Activated CD8-positive, alpha-beta memory T cell treated with anti-CD3 and anti-CD28 coated beads, Interleukin-2, amount 50 U/mL, for 24 hours (primary cell): ENCODE results near the gene KIN.
"Not testable (repeated sequence)": the region's sequence is repeated elsewhere in the genome, so short reads cannot be mapped to it uniquely, and the experiment has no call there.

ENCODE experiments used
- DNase-seq: peaks from one replicate; pipeline ENCODE4 v3.0.0-alpha.2; 2020; ENCODE audit errors: extremely low read depth

The KIN gene

DNA sequence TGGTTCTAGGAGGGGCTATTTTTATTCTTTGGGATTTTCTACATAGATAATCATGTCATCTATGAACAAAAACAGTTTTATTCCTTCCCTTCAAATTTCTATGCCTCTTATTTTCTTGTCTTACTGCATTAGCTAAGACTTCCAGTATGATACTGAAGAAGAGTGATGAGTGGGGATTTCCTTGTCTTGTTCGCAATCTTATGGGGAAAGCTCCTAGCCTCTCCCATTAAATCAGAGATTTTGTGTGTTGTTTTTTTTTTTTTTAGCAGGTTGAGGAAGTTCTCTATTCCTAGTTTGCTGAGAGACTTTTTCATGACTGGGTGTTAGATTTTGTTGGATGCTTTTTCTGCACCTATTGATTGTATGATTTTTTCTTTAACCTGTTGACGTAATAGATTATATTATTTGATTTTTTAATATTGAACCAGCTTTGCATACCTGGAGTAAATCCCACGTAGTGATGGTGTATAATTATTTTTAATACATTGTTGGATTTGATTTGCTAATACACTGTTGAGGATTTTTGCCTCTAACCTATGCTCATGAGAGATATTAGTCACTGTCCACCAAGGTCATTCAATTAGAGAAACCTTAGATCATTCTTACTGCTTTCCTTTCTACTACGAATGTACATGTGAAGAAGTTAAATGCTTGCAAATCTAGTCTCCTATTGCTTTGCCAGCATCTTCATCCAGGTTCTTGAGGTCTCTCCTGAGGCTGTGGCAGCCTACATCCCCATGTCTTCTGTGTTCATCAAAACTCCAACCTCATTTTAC is 6.6 kb upstream of the KIN start:
- no peak for DNase-seq

DNA sequence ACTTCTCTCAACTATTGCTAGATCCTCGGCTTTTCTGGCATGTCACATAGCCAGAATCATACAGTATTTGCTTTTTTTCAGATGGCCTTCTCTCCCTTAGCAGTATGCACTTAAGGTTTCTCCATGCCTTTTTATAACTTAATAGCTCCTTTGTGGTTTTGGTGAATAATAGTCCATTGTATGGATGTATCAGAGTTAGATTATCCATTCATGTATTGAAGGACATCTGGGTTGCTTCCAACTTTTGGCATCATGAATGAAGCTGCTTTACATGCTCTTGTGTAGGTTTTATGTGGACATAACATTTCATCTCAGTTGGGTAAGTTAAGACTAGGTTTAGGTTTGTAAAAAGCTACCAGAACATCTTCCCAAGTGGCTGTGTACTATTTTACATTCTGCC is 4.7 kb upstream of the KIN start:
- DNase-seq: no peak

DNA sequence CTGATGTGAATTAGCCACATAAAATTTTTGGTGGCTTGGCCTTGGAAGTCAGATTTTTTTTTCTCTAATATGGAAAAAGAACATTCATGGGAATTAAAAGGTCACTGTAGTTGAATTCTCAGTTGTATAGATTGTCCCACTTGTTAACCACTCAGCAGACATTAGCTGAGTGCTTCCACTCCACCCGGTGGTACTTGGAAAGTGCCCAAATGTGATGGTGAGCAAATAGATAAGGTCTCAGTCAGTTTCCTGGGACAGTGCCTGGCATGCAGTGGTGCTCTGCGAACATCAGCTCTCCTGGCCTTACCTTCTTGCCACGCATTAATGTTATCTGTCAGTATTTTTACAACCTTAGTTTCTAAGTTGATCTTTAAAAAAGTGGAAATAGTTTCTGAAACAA is 1.6 kb upstream of the KIN start:
- no peak for DNase-seq

DNA sequence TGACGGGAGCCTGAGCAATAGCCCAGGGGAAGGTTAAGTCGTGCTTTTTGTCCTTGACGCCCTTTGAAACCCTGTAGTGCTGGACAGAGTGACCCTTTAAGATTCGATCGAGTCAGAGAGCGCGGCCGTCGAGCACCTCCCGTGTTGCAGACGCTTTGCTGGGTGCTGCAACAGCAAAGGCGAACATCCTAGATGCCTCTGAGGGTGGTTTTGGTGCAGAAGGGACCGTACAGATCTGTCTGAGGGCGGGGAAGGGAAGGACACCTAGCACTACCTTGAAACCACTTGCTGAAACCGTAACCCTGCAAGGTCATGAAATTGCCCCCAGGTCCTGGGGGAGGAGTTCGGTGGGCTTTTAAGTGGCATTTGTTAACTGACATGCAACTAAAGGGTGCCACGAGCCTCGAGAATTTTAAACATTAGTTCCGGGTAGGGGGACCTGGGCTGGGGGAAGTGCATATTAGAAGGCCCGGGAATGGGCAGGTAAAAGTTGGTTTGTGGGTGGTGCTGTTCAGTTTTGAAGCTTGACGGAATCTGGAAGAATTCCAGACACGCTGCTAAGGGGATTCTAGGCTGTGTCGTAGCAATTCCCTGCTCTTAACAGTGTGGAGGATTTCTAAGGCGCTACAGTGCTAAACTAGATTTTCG is 970 bp upstream of the KIN start:
- no peak for DNase-seq

DNA sequence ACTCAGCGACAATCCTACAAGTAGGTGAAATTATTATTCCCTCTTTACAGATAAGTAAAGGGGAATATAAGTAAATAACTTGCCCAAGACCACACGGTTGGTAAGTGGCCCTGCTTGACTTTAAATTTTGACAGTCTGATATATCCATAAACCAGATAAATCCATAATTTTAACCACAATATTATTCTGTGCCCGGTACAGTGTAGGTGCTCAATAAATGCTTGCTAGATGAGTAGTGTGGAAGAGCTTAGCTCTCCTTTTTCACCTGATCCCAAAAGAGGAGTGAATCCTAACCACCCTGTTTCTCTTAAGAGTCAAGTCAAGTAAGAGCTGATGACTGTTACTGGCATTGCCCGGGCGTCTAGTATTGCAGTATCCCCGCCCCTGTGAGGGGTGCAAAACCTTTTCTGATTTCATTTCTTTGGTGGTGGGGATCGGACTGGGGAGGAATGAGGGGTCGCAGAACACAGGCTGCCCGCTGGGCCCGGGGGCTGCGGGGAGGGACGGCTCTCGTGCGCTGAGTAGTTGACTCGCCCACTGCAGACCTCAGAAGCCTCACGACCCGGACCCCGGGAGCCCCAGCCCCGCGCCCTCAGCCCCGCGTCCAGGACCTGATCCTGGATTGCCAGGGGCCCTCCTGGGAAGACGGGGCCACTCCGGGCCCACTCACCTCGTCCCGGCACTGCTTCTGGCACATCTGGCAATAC is 490 bp downstream of the KIN start:
- DNase-seq: no peak

DNA sequence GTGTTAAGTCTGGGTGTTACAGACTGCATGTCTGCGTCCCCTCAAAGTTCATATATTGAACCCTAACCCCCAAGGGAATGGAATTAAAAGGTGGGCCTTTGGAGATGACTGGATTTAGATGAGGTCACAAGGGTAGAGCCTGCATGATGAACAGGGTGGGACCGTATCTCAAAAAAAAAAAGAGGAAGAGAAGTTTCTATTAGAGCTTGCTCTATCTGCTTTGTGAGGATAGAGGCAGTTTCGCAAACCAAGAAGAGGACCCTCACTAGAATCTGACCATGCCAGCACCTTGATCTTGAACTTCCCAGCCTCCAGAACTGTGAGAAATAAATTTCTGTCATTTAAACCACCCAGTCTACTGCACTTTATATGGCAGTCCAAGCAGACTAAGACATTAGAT is 1.4 kb downstream of the KIN start:
- DNase-seq: no peak

DNA sequence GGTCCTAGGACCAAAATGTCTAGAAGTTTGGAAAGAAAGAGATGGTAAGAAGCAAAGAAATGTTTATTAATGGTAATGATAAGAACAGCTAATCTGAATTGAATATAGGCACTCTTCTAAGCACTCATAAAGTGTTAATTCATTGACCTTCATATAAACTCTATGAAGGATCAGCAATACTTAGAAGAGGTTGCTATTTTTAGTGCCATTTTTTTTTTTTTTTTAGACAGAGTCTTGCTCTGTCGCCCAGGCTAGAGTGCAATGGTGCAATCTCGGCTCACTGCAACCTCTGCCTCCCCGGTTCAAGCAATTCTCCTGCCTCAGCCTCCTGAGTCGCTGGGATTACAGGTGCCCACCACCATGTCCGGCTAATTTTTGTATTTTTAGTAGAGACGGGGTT is 5.6 kb downstream of the KIN start:
- DNase-seq: not testable (repeated sequence)

DNA sequence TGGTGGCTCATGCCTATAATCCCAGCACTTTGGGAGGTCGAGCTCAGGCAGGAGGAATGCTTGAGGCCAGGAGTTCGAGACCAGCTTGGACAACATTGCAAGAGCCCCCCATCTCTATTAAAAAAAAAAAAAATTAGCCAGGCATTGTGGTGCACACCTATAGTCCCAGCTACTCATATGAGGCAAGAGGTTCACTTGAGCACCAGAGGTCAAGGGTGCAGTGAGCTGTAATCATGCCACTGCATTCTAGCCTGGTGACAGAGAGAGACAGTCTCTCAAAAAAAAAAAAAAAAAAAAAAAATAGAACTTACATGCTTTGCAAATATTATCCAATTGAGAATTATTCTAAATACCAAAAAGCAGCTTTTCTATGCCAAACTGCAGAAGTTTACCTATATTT is 11.0 kb downstream of the KIN start:
- DNase-seq: no peak

DNA sequence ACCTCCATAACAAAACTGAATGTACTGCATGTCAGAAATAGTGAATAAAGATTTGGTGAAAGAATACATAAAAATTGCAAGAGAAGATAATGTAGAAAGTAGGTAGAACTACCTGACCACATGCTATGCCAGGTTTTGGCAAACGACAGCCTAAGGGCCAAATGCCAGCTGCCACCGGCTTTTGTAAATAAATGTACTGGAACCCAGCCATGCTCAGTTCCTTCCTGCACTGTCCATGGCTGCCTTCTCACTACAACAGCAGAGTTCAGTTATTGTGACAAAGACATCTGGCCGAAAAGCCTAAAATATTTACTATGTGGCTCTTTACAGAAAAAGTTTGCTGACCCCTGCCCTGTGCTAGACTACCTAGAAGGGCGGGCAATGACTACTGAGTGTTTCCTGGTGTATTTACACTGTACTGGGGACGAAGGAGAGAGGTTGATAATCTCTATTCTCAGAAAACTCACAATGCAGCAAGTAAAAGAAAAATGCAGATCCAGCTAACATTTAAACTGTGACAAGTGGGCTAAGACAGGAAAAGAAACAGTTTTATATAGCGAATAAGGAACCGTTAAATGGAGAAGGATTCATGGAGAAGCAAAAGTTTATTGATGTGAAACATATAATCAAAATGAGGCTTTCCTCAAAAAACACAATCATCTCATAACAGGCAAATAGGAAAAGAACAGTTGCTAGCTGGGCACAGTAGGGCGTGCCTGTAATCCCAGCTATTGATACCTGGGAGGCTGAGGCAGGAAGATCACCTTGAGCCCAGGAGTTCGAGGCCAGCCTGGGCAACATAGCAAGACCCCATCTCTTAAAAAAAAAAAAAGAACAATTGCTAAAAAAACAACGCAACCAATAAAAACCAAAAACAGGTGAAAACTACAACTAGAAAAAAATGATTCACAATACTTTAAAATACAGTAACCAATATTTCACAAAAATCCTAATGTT is 13.7 kb downstream of the KIN start:
- DNase-seq: no peak

DNA sequence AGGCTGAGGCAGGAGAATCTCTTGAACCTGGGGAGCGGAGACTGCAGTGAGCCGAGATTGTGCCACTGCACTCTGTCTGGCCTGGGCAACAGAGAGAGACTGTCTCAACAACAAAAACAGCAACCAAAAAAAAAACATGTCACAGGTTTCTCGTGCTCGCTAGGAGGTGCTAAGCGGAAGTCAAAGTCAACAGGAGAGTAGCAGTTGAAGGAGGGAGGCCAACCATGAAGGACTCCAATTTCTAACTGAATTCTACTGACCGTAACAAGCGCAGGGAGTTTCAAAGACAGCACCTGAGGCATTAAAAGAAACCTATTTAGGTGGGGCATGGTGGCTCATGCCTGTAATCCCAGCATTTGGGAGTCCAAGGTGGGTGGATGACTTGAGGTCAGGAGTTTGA is 19.4 kb downstream of the KIN start:
- no peak for DNase-seq

DNA sequence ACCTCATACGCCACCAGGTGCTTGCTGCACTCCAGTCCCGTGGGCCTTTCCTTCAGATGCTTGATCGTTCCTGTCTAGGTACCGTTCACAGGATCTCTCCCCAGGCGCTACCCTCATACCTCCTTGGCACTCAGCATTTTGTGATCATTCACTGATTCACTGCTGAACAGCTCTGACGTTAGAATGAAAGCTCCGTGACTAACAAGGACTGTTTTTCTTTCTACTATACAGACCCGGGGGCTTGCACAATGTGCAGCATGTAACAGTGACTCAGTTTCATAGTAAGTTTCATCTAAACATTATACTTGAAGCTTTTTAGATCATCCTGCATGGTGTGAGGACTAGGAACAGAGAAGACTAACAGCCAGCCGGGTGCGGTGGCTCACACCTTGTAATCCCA is 20.6 kb downstream of the KIN start:
- DNase-seq: no peak

DNA sequence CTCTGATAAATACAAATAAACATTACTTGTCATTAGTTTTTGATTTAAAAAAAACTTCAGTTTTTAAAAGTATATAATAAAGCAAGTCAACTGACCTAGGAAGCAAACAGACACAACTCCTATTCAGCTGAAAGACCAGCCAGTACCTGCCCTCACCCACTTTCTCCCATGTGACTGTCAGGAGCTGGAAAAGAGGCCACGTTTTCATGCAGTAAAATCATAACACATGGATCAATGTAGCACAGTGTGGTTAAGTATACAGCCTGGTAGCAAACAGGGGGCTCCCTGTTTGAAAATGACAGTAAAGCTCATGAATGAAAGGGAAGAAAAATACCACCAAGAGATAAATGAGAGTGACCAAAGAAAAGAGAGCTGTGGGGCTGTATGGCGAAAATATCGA is 21.6 kb downstream of the KIN start:
- no peak for DNase-seq

DNA sequence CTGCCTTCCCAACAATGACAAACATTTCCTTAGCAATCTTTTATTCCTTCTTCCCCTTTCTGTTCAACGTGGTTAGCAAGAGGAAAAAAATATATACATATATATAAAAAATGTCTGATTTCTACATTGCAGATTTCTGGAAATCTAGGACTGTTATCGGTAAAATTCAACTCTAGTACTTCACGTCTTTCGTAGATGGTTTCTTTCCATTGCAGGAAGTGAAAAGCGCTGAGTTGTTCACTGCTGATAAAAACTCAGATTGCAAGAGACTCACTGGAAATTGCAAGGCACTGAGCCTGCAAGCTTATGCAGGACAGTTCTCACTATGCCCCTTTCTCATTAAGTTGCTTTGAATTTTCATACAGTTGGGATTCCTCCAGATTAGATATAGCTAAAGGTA is 23.9 kb downstream of the KIN start:
- no peak for DNase-seq

DNA sequence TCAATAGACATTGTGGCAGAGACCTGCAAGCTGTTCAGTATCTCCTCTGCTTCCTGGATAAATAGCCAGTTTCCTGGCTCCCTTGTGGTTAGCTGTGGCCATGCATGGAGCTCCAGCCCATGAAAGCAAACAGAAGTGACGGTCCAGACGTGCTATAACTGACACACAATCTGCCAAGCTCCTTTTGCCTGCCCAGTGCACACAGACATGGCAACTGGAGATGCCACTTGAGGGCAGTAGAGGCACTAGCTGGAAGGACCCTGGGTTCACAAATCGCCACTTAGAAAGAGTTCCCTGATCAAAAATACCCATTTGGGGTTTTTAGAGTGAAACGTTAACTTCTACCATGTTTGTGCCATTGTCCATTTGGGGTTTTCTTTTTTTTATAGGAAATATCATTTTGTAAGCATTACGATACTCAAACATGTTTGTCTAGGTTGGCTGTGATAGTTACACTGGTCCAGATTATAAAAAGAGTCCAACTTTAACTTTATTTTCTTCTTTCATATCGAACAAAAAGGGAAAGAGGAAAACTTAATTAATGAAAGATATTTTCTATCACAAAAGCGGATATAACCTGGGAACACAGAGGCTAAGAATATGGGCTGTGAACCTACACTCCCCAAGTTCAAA is 31.3 kb downstream of the KIN start:
- peak; percentile 1 for DNase-seq

DNA sequence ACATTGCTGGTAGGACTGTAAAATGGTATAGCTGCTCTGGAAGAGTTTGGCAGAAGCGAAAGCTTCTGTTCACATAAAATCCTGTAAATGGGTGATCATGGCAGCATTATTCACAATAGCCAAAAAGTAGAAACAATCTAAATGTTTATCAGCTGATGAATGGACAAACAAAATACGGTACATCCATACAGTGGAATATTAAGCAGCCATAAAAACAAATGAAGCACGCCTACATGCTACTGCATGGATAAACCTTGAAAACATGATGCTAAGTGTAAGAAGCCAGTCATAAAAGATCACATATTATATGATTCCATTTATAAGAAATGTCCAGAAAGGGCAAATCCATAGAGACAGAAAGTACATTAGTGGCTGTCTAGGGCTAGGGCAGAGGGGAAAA is 32.7 kb downstream of the KIN start:
- DNase-seq: no peak

DNA sequence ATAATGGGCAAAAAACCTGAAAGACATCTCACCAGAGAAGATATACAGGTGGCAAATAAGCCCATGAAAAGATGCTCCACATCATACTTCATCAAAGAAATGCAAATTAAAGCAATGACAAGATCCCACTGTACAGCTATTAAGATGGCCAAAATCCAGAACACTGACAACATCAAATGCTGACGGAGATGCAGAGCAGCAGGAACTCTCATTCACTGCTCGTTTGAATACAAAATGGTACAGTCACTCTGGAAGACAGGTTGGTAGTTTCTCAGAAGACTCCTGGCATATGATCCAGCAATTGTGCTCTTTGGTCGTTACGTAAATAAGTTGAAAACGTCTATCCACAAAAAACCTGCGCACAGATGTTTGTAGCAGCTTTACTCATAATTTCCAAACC is 35.5 kb downstream of the KIN start:
- no peak for DNase-seq

DNA sequence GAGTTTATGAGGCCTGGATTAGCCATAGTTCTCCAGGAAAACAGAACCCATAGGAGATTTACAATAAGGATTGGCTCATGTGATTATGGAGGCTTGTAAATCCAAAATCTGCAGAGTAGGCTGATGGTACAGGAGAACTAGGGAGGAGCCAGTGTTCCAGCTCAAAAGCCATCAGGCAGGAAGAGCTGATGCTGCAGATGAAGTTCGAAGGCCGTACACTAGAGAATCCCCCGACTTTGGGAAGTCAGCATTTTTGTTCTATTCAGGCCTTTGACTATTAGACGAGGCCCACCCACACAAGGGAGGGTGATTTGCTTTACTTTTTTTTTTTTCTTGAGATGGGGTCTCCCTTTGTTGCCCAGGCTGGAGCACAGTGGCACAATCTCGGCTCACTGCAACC is 37.6 kb downstream of the KIN start:
- no peak for DNase-seq

DNA sequence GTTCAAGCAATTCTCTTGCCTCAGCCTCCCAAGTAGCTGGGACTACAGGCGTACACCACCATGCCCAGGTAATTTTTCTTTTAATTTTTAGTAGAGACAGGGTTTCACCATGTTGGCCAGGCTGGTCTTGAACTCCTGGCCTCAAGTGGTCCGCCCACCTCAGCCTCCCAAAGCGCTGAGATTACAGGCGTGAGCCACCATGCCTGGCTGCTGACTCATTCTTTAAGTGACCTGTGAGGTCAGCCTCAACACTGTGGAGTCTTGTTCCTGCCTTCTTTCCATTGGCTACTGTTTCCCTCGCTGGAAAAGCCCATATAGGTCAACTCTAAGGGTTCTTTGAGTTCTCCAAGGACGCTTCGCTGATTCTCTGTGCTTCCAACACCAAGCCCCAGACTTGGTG is 39.2 kb downstream of the KIN start:
- DNase-seq: not testable (repeated sequence)

DNA sequence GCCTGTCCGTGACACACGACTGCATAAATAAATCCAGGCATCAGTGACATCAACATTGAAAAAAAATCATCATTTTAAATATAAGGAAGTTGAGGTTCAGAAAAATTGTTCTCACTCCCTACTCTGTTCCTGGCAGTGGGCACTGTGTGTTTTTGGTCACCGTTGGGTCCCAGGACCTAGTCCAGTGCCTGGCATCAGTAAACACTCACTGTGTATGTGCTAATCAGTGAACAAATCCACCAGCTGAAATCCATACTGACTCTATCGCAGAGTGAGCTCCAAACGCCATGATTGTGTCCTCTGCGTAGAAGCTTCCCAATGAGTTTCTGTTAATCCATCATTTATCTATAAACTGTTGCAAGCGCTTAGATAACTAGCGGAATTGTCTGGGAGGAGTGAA is 43.5 kb downstream of the KIN start:
- no peak for DNase-seq

DNA sequence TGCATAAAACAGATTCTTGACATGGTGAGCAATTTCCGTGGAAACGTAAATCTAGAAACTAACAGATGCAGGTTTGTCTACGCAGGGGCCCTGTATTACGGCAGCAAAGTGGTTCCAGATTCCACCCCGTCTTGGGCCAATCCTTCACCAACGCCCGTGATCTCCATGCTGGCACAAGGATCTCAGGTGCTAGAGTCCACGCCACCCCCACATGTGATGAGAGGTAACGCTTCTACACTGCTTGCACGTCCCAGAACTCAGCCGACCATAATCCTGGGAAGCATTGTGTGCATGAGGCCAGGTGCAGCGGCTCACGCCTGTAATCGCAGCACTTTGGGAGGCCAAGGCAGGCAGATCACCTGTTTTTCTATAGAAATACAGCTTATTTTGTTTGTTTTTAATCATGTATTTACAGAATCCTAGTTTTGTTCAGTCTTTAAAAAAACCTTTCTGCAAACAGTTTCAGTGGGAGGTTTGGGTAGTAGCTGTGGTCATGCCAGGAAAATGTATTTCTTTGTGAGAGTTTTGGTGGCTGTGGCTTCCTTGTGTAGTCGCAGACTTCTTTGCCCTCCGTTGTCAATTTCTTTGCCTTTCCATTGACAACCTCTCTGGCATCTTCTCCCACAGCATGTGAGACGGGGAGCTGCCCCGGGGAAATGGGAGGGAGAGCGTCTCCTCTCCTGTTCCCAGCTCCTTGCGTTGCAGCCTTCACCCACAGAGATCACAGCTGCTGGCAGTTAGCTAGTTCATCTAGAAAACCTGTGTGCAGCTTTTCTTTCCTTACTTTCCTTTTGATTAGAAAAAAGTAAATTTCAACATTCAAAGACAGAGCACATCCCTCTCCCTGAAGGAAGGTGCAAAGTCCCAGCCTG is 49.0 kb downstream of the KIN start:
- no peak for DNase-seq

DNA sequence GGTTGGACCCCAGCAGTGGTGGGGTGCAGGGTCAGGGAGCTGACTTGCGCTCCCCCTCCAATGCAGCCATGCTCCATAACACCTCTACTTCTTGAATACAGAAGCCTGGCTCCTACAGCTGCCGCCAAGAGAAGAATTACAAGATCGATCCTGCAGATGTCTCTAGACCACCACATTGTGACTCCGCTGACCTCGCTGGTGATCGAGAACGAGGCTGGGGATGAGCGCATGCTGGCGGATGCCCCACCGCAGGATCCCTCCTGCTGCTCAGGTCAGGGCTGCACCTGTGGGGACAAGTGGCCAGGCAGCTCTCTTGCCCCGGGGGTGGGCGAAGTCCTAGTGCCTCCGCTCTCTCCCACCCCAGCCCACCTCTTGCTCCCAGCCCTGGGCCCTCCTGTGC is 53.0 kb downstream of the KIN start:
- no peak for DNase-seq
